Mesenchymal stem cell (in vitro differentiated cells and primary cell): ENCODE measurements around the gene FBN2.

ENCODE experiments used
- DNase-seq: peaks from one replicate; pipeline ENCODE4 v3.0.0-alpha.2; 2013
- H2AFZ ChIP-seq: one replicate; pipeline ENCODE4 v1.6.1; 2013; ENCODE audit warnings: low read depth, mild to moderate bottlenecking, control low read depth, inconsistent platforms, low read length, moderate library complexity
- H2AK5ac ChIP-seq: 2 replicates; pipeline ENCODE4 v1.6.1; 2013; ENCODE audit warnings: low read length, moderate library complexity, mild to moderate bottlenecking, inconsistent platforms; ENCODE audit not compliant: severe bottlenecking
- H2BK120ac ChIP-seq: one replicate; pipeline ENCODE4 v1.6.1; 2013; ENCODE audit warnings: low read depth, mild to moderate bottlenecking, inconsistent platforms, low read length, moderate library complexity
- H2BK12ac ChIP-seq, 2 experiments: one replicate each; pipeline ENCODE4 v1.6.1; 2013; ENCODE audit warnings: inconsistent platforms in 2 of 2, low read length in 2 of 2, mild to moderate bottlenecking in 2 of 2, moderate library complexity in 2 of 2, control low read depth in 1 of 2
- H2BK15ac ChIP-seq: one replicate; pipeline ENCODE4 v1.6.1; 2013; ENCODE audit warnings: mild to moderate bottlenecking, low read depth, inconsistent platforms; ENCODE audit not compliant: poor library complexity, severe bottlenecking
- H2BK5ac ChIP-seq: 2 replicates; pipeline ENCODE4 v1.6.1; 2013; ENCODE audit warnings: low read depth, mild to moderate bottlenecking, low read length, control low read depth, inconsistent platforms; ENCODE audit not compliant: poor library complexity, severe bottlenecking
- H3K14ac ChIP-seq, 2 experiments: one replicate each; pipeline ENCODE4 v1.6.1; 2013; ENCODE audit warnings: inconsistent platforms in 2 of 2, low read length in 2 of 2, control low read depth in 1 of 2, mild to moderate bottlenecking in 1 of 2, moderate library complexity in 1 of 2
- H3K18ac ChIP-seq, 2 experiments: one replicate each; pipeline ENCODE4 v1.6.1; 2013; ENCODE audit warnings: inconsistent platforms in 2 of 2, low read length in 2 of 2, control low read depth in 1 of 2, low read depth in 1 of 2, mild to moderate bottlenecking in 1 of 2
- H3K23ac ChIP-seq, 2 experiments: one replicate each; pipeline ENCODE4 v1.6.1; 2013; ENCODE audit warnings: inconsistent platforms in 2 of 2, low read length in 2 of 2, mild to moderate bottlenecking in 2 of 2, moderate library complexity in 2 of 2, control low read depth in 1 of 2
- H3K27ac ChIP-seq: 2 replicates; pipeline ENCODE4 v1.5.1; 2013; ENCODE audit warnings: mild to moderate bottlenecking, moderate library complexity, low read length, control low read depth, inconsistent platforms; ENCODE audit not compliant: poor library complexity, severe bottlenecking
- H3K27me3 ChIP-seq, 2 experiments: 2 replicates each; pipeline versions ENCODE4 v1.6.1 to v1.7.0; 2013; ENCODE audit warnings: low read length in 2 of 2, mild to moderate bottlenecking in 2 of 2, moderate library complexity in 2 of 2, control low read depth in 1 of 2, inconsistent platforms in 1 of 2; ENCODE audit not compliant: control insufficient read depth in 1 of 2, insufficient read depth in 1 of 2
- H3K36me3 ChIP-seq, 2 experiments: 2 replicates each; pipeline versions ENCODE4 v1.6.1 to v1.7.0; 2013; ENCODE audit warnings: low read length in 2 of 2, control low read depth in 1 of 2, inconsistent platforms in 1 of 2, low read depth in 1 of 2, mild to moderate bottlenecking in 1 of 2; ENCODE audit not compliant: insufficient read depth in 2 of 2, control insufficient read depth in 1 of 2
- H3K4ac ChIP-seq, 2 experiments: one replicate each; pipeline ENCODE4 v1.6.1; 2013; ENCODE audit warnings: inconsistent platforms in 2 of 2, low read length in 2 of 2, mild to moderate bottlenecking in 2 of 2, moderate library complexity in 2 of 2, control low read depth in 1 of 2, low read depth in 1 of 2
- H3K4me1 ChIP-seq: 2 replicates; pipeline ENCODE4 v1.6.1; 2013; ENCODE audit warnings: low read depth, low read length, control low read depth; ENCODE audit not compliant: control insufficient read depth, insufficient read depth
- H3K4me2 ChIP-seq: 2 replicates; pipeline ENCODE4 v1.6.1; 2013; ENCODE audit warnings: low read length, mild to moderate bottlenecking, inconsistent platforms; ENCODE audit not compliant: poor library complexity, severe bottlenecking
- H3K4me3 ChIP-seq, 2 experiments: 2 replicates each; pipeline versions ENCODE4 v1.5.1 to v1.7.0; 2013; ENCODE audit warnings: low read length in 2 of 2, mild to moderate bottlenecking in 2 of 2, control low read depth in 1 of 2, low read depth in 1 of 2; ENCODE audit not compliant: insufficient read depth in 1 of 2
- H3K79me1 ChIP-seq: replicated peaks from 2 replicates; pipeline ENCODE4 v1.6.1; 2013; ENCODE audit warnings: mild to moderate bottlenecking, control low read depth, low read length, inconsistent platforms; ENCODE audit not compliant: poor library complexity, severe bottlenecking
- H3K9ac ChIP-seq: 2 replicates; pipeline ENCODE4 v1.7.0; 2013; ENCODE audit warnings: mild to moderate bottlenecking, low read length, moderate library complexity
- H3K9me3 ChIP-seq: 2 replicates; pipeline ENCODE4 v1.7.0; 2013; ENCODE audit warnings: mild to moderate bottlenecking, low read length; ENCODE audit not compliant: control insufficient read depth
- H4K8ac ChIP-seq: one replicate; pipeline ENCODE4 v1.6.1; 2013; ENCODE audit warnings: inconsistent platforms, mild to moderate bottlenecking, low read length, moderate library complexity
- H4K91ac ChIP-seq: one replicate; pipeline ENCODE4 v1.6.1; 2013; ENCODE audit warnings: mild to moderate bottlenecking, low read length, inconsistent platforms
- WGBS: methylation state at CpG from one replicate; pipeline ENCODE4 v1.1.7; 2013; ENCODE audit warnings: mixed read lengths; 5-methylcytosine and 5-hydroxymethylcytosine counted together

The FBN2 gene

DNA sequence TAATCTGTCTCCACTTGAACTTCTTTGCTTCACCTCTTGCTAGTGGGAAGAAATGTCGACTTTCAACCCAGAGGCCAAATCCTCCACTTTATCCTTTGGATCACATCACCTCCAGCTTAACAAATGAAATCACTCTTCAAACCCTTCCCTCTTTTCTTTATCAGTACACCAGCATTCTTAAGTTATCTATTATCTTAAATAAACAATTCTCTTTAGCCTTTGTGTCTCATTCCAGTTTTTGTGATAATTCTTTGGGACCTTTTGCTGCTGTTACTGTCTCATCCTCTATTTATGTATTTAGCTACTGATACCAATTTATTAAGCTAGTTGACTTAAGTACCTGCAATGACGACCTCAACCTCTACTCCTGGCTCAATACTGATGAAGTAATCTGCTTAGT, 28.1 kb upstream of the FBN2 start:
- no peak overlapping the region for H3K4me3 ChIP-seq
- no peak overlapping the region for H3K4me2 ChIP-seq
- 42% methylated on average over 1 of the region's 2 CpGs for WGBS
- no peak overlapping the region for H2BK5ac ChIP-seq
- no peaks in the 10 kb centered on the region for H3K27me3 ChIP-seq
- H3K79me1 ChIP-seq = no peaks in the 10 kb centered on the region
- no peaks in the 10 kb centered on the region for H3K36me3 ChIP-seq
- no peak overlapping the region for H3K23ac ChIP-seq
- H2BK120ac ChIP-seq = no peak overlapping the region
- no peak overlapping the region for H3K14ac ChIP-seq
- no peak overlapping the region for H4K8ac ChIP-seq
- H2BK12ac ChIP-seq = no peak overlapping the region
- H3K4me1 ChIP-seq = no peaks in the 10 kb centered on the region
- H2BK15ac ChIP-seq = no peak overlapping the region
- H3K9ac ChIP-seq = no peak overlapping the region
- no peak overlapping the region for H3K27ac ChIP-seq
- H3K18ac ChIP-seq = no peak overlapping the region
- H2AK5ac ChIP-seq = no peak overlapping the region
- H3K4ac ChIP-seq = no peak overlapping the region
- DNase-seq = no peak
- no peak overlapping the region for H2AFZ ChIP-seq
- no peaks in the 10 kb centered on the region for H3K9me3 ChIP-seq
- no peak overlapping the region for H4K91ac ChIP-seq

DNA sequence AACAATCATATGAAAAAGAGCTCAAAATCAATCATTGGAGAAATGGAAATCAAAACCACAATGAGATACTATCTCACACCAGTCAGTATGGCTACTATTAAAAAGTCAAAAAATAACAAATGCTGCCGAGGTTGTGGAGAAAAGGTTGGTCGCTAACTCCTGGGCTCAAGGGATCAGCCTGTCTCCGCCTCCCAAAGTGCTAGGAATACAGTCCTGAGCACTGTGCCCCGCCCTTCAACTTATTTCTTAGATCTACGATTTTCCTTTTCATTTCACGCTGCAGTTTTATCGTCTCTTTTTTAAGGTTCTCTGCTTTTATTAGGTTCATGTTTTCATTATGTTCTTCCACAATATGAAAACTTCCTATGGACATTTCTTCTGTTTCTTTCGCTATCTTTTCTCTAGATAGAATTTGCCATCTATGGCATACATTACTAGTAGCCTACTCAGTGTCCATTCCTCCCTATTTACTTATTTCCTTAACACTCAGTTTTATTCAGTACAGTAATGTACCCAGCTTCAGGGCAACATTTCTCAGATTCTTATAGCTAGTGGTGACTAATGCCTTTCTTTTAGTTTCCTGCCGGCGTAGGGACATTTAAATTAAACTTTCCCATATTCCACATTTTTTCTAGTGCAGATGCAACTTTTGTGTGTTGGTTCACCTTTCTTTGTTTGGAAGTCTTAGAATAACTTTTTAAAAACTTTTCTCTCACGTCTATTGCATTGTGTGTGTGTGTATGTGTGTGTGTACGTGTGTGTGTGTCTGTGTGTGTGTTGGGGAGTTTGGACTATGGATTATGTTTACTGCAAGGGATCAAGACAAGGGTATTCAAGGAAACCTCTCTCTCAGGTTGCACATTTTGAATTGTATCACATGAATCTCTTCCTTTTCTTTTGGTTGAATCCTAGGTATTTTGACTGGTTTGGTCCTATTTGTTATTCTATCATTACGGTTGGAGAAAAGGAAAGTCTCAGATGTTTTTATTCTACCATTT, 21.6 kb upstream of the FBN2 start:
- Histone ChIP-seq H3K9me3 (peaks cover 2% of the 10 kb centered on the region), H3K23ac (no peak overlapping the region), H3K27ac (no peak overlapping the region), H3K4me3 (no peak overlapping the region), H4K91ac (no peak overlapping the region), H3K4me1 (no peaks in the 10 kb centered on the region), H3K4me2 (no peak overlapping the region), H3K9ac (no peak overlapping the region), H3K79me1 (no peaks in the 10 kb centered on the region), H2AK5ac (no peak overlapping the region), H3K14ac (no peak overlapping the region), H3K27me3 (no peaks in the 10 kb centered on the region), H2BK12ac (no peak overlapping the region), H2AFZ (no peak overlapping the region), H3K4ac (no peak overlapping the region), H4K8ac (no peak overlapping the region), H3K36me3 (no peaks in the 10 kb centered on the region), H2BK15ac (no peak overlapping the region), H2BK5ac (no peak overlapping the region), H3K18ac (peak overlapping the region in 1 of 2 experiments; percentile 21), H2BK120ac (no peak overlapping the region)
- 92% methylated on average over 10 of the region's 13 CpGs for WGBS
- DNase-seq = no peak

DNA sequence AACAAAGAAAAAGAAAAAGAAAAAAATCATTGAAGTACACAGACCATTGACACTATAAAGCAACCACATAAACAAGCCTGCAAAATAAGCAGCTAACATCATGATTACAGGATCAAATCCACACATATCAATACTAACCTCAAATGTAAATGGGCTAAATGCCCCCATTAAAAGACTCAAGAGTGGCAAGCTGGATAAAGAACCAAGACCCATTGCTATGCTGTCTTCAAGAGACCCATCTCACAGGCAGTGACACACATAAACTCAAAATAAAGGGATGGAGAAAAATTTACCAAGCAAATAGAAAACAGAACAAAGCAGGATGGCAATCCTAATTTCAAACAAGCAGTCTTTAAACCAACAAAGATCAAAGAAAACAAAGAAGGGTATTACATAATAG, 15.7 kb upstream of the FBN2 start:
- Histone ChIP-seq H2BK12ac (no peak overlapping the region), H3K9me3 (peaks cover 33% of the 10 kb centered on the region), H4K8ac (no peak overlapping the region), H3K27ac (no peak overlapping the region), H3K9ac (no peak overlapping the region), H4K91ac (no peak overlapping the region), H2BK15ac (no peak overlapping the region), H3K23ac (no peak overlapping the region), H2AK5ac (no peak overlapping the region), H3K4me1 (peaks cover 3% of the 10 kb centered on the region), H3K14ac (no peak overlapping the region), H2AFZ (no peak overlapping the region), H3K4me3 (no peak overlapping the region), H3K27me3 (no peaks in the 10 kb centered on the region), H2BK120ac (no peak overlapping the region), H3K79me1 (no peaks in the 10 kb centered on the region), H3K36me3 (no peaks in the 10 kb centered on the region), H2BK5ac (no peak overlapping the region), H3K18ac (no peak overlapping the region), H3K4me2 (no peak overlapping the region), H3K4ac (no peak overlapping the region)
- no peak for DNase-seq

DNA sequence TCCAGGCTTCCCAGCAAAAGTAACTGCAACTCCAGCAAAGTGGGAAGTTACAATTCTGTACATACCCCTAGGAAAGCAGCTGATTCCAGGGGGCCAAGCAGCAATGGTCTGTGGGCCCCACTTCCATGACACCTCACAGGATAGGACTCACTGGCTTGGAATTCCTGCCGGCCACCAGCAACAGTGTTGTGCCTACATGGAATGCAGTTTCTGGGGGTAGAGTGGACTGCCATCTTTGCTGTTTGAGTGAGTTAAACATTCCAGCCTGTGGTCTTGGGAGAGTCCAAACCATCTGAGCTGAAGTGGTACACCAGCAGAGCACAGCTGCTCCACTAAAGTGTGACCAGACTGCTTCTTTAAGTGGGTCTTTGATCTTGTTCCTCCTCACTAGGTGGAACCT, 13.4 kb upstream of the FBN2 start:
- Histone ChIP-seq H3K4me2 (no peak overlapping the region), H3K18ac (no peak overlapping the region), H2AFZ (no peak overlapping the region), H3K4ac (no peak overlapping the region), H3K4me3 (no peak overlapping the region), H3K9ac (no peak overlapping the region), H3K14ac (no peak overlapping the region), H3K27me3 (no peaks in the 10 kb centered on the region), H2BK5ac (no peak overlapping the region), H3K9me3 (peaks cover 31% of the 10 kb centered on the region), H2AK5ac (no peak overlapping the region), H3K27ac (peak overlapping the region; percentile 15), H2BK15ac (no peak overlapping the region), H3K4me1 (peaks cover 3% of the 10 kb centered on the region), H3K36me3 (no peaks in the 10 kb centered on the region), H4K91ac (no peak overlapping the region), H3K23ac (no peak overlapping the region), H3K79me1 (no peaks in the 10 kb centered on the region), H4K8ac (no peak overlapping the region), H2BK120ac (no peak overlapping the region), H2BK12ac (no peak overlapping the region)
- DNase-seq = peak; percentile 34
- WGBS = 69% methylated on average over 1 of the region's 1 CpG
